Measurements from ENCODE around the gene ASNSD1. TPM values are rescaled to one million over a fixed set of nuclear protein-coding genes. Genes with fewer than 3 reads are reported as not detected.

The ASNSD1 gene
- total and polyA plus RNA-seq, 2 of the 13 experiments (the other 11 are each of a cell fraction or from before 2014, with no cell fraction given), result 35.1 to 96.6 TPM

DNA sequence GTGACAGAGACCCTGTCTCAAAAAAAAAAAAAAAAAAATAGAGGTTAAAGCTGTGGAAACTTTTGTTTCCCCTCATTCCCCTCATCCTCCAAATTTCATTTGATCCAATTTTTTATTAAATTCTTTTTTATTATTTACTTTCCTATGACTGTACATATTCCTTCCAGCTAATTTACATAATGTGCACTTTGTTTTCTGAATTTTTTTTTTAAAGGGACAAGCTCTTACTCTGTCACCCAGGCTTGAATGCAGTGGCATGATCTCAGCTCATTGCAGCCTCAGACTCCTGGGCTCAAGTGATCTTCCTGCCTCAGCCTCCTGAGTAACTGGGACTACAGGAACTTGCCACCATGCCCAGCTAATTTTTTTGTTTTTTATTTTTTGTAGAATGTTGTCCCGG is 23.6 kb downstream of the ASNSD1 start:
- no peaks in the 10 kb centered on the region; a peak in 1 of 5 replicates for H3K36me3 ChIP-seq (replicated peaks in 1 of 2; ENCODE audit: control insufficient read depth in 1 of 2, insufficient read depth in 2 of 2, low read length in 2 of 2)
- no peaks in the 10 kb centered on the region for H3K79me2 ChIP-seq (ENCODE audit: insufficient read depth, low read length)
- ChIA-PET CTCF (ENCODE audit: low intra/inter-chr PET ratio, low total read pairs) (no interaction called here), POLR2A (interaction anchor here (1.2 kb wide), 1 partner anchor 10 kb away, joined by 4 read pairs; the partner anchor contains the start of gene ANKAR)
- no peak overlapping the region for H3K27ac ChIP-seq (ENCODE audit: extremely low read length, insufficient read depth, low read length)
- no peak overlapping the region for H3K4me2 ChIP-seq (ENCODE audit: low read depth, low read length)
- ATAC-seq, result no peak
- 93% methylated on average over 1 of the region's 1 CpG for WGBS (ENCODE audit: low lambda C conversion rate)
- no peak overlapping the region for H2AFZ ChIP-seq (ENCODE audit: low read length)
- H3K9ac ChIP-seq (ENCODE audit: insufficient read depth, low read depth, low read length), result no peak overlapping the region
- no peak overlapping the region for H3K4me3 ChIP-seq (replicated peaks in 1 of 3; ENCODE audit: insufficient read depth in 1 of 3, low read depth in 2 of 3, low read length in 3 of 3)
- H4K20me1 ChIP-seq (ENCODE audit: insufficient read depth, low read length), result no peaks in the 10 kb centered on the region
- no peaks in the 10 kb centered on the region for H3K27me3 ChIP-seq (ENCODE audit: control insufficient read depth in 1 of 2, insufficient read depth in 2 of 2, low read length in 2 of 2)
- in situ Hi-C loops (cut with HindIII; ENCODE audit: extremely low pct_ligation_motif_present, low pct_unique_long_range_greater_than_20kb), result no loop called here
- FAIRE-seq, result no peak
- no TSS peak for BruUV-seq (replicated peaks)
- intact Hi-C loops (cut with micrococcal nuclease; ENCODE audit: unreplicated experiment), result no loop called here
- no peaks in the 10 kb centered on the region for H3K4me1 ChIP-seq (ENCODE audit: insufficient read depth, low read length)
- H3K9me3 ChIP-seq (ENCODE audit: low read length), result no peaks in the 10 kb centered on the region
- no peak for DNase-seq (ENCODE audit: low spot score)
- TF ChIP-seq SSRP1 (CRISPR knock-in tag; IDR thresholded peaks at IDR 0.05) (no peak), ZNF775 (CRISPR knock-in tag; IDR thresholded peaks at IDR 0.05; ENCODE audit: borderline replicate concordance) (no peak), ZNF589 (CRISPR knock-in tag; conservative IDR thresholded peaks at IDR 0.05) (no peak), ZNF34 (CRISPR knock-in tag; IDR thresholded peaks at IDR 0.05; ENCODE audit: borderline replicate concordance) (no peak), GABPA (IDR thresholded peaks at IDR 0.05; ENCODE audit: low read depth, low read length) (no peak), GABPA (CRISPR knock-in tag; IDR thresholded peaks at IDR 0.05; ENCODE audit: low read depth) (no peak), DNMT1 (CRISPR knock-in tag; IDR thresholded peaks at IDR 0.05) (no peak), ZNF841 (CRISPR knock-in tag; IDR thresholded peaks at IDR 0.05; ENCODE audit: borderline replicate concordance) (no peak), CEBPG (CRISPR knock-in tag; IDR thresholded peaks at IDR 0.05) (no peak), ZNF569 (CRISPR knock-in tag; IDR thresholded peaks at IDR 0.05; ENCODE audit: borderline replicate concordance) (no peak), FLYWCH1 (CRISPR knock-in tag; IDR thresholded peaks at IDR 0.05) (no peak), ESRRA (CRISPR knock-in tag; IDR thresholded peaks at IDR 0.05; ENCODE audit: low read depth) (no peak), ZFP36 (IDR thresholded peaks at IDR 0.05; ENCODE audit: borderline replicate concordance, low read depth, low read length, partially characterized antibody) (no peak), SALL1 (CRISPR knock-in tag; IDR thresholded peaks at IDR 0.05) (no peak), PAF1 (CRISPR knock-in tag; IDR thresholded peaks at IDR 0.05) (no peak)
- TF ChIP-seq, protein P1, sequence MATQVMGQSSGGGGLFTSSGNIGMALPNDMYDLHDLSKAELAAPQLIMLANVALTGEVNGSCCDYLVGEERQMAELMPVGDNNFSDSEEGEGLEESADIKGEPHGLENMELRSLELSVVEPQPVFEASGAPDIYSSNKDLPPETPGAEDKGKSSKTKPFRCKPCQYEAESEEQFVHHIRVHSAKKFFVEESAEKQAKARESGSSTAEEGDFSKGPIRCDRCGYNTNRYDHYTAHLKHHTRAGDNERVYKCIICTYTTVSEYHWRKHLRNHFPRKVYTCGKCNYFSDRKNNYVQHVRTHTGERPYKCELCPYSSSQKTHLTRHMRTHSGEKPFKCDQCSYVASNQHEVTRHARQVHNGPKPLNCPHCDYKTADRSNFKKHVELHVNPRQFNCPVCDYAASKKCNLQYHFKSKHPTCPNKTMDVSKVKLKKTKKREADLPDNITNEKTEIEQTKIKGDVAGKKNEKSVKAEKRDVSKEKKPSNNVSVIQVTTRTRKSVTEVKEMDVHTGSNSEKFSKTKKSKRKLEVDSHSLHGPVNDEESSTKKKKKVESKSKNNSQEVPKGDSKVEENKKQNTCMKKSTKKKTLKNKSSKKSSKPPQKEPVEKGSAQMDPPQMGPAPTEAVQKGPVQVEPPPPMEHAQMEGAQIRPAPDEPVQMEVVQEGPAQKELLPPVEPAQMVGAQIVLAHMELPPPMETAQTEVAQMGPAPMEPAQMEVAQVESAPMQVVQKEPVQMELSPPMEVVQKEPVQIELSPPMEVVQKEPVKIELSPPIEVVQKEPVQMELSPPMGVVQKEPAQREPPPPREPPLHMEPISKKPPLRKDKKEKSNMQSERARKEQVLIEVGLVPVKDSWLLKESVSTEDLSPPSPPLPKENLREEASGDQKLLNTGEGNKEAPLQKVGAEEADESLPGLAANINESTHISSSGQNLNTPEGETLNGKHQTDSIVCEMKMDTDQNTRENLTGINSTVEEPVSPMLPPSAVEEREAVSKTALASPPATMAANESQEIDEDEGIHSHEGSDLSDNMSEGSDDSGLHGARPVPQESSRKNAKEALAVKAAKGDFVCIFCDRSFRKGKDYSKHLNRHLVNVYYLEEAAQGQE (IDR thresholded peaks at IDR 0.05; ENCODE audit: borderline replicate concordance in 1 of 2, low read depth in 1 of 2, low read length in 2 of 2), result no peak
- TF ChIP-seq, protein P2, sequence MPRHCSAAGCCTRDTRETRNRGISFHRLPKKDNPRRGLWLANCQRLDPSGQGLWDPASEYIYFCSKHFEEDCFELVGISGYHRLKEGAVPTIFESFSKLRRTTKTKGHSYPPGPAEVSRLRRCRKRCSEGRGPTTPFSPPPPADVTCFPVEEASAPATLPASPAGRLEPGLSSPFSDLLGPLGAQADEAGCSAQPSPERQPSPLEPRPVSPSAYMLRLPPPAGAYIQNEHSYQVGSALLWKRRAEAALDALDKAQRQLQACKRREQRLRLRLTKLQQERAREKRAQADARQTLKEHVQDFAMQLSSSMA (CRISPR knock-in tag; IDR thresholded peaks at IDR 0.05), result no peak
- TF ChIP-seq, protein P3, sequence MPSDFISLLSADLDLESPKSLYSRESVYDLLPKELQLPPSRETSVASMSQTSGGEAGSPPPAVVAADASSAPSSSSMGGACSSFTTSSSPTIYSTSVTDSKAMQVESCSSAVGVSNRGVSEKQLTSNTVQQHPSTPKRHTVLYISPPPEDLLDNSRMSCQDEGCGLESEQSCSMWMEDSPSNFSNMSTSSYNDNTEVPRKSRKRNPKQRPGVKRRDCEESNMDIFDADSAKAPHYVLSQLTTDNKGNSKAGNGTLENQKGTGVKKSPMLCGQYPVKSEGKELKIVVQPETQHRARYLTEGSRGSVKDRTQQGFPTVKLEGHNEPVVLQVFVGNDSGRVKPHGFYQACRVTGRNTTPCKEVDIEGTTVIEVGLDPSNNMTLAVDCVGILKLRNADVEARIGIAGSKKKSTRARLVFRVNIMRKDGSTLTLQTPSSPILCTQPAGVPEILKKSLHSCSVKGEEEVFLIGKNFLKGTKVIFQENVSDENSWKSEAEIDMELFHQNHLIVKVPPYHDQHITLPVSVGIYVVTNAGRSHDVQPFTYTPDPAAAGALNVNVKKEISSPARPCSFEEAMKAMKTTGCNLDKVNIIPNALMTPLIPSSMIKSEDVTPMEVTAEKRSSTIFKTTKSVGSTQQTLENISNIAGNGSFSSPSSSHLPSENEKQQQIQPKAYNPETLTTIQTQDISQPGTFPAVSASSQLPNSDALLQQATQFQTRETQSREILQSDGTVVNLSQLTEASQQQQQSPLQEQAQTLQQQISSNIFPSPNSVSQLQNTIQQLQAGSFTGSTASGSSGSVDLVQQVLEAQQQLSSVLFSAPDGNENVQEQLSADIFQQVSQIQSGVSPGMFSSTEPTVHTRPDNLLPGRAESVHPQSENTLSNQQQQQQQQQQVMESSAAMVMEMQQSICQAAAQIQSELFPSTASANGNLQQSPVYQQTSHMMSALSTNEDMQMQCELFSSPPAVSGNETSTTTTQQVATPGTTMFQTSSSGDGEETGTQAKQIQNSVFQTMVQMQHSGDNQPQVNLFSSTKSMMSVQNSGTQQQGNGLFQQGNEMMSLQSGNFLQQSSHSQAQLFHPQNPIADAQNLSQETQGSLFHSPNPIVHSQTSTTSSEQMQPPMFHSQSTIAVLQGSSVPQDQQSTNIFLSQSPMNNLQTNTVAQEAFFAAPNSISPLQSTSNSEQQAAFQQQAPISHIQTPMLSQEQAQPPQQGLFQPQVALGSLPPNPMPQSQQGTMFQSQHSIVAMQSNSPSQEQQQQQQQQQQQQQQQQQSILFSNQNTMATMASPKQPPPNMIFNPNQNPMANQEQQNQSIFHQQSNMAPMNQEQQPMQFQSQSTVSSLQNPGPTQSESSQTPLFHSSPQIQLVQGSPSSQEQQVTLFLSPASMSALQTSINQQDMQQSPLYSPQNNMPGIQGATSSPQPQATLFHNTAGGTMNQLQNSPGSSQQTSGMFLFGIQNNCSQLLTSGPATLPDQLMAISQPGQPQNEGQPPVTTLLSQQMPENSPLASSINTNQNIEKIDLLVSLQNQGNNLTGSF (CRISPR knock-in tag; IDR thresholded peaks at IDR 0.05), result no peak

All from HepG2 (cell line).